Activated CD4-positive, alpha-beta T cell treated with anti-CD3 and anti-CD28 coated beads, Interleukin-2, amount 50 U/mL, for 4 hours (primary cell): ENCODE measurements around the gene CLDN24.

Source experiments
- DNase-seq, 2 experiments: peaks; one replicate each; pipeline ENCODE4 v3.0.0-alpha.2; 2020

CLDN24 gene

DNA sequence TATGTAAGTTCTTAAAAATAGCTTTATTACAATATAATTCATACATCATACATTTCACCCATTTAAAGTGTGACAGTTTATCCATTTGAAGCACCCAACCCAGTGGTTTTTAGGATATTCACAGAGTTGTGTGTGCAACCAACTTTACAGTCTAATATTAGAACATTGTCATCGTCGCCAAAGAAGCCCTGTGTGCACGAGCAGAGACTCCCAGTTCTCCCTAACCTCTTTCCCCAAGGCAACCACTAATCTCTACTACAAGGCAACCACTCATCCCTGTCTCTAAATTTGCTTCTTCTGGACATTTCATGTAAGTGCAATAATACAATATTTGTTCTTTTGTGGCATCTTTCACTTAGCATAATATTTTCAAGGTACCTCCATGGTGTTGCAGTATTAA lies 49.8 kb downstream of the CLDN24 start:
- DNase-seq, result no peak
